ENCODE results near the gene THSD4.

DNA sequence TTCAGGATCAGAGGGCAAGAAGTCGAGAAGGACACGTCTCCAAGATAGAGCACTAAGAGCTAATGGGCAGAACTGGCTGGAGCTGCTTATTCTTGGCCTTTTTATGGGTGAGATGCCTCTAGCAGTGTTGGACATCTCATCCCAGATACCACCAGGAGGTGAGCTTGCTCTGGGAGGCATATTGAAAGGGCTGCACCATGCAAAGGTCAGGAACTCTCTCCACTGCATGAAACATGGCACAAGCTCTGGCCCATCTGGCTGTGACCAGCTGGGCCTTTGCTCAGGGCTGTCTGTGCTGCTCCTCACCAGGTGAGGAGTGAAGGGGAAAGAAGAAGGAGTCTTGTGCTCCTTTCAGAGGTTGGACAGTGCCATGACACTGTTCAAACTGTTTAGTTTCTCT lies 188.7 kb downstream of the THSD4 start:
- no peak for TF ChIP-seq POLR2A (IDR thresholded peaks at IDR 0.05; ENCODE audit: low read depth, low read length)
- no peak for TF ChIP-seq POLR2AphosphoS5 (IDR thresholded peaks at IDR 0.05; ENCODE audit: low read depth, low read length)
